GM23248 (cell line): Measurements from ENCODE around the gene FLT3.

Experiments used
- EZH2 ChIP-seq: fragments of 200-600 bp; sonication (generic); IDR thresholded peaks from 2 replicates; pipeline ENCODE4 v1.6.1; 2018; ENCODE audit warnings: antibody characterized with exemption, mild to moderate bottlenecking; ENCODE audit not compliant: insufficient read depth, poor library complexity, severe bottlenecking
- EZH2phosphoT487 ChIP-seq: fragments of 200-600 bp; sonication (generic); IDR thresholded peaks from 2 replicates; pipeline ENCODE4 v1.6.1; 2018; ENCODE audit warnings: antibody characterized with exemption, moderate library complexity, mild to moderate bottlenecking, low read depth; ENCODE audit not compliant: insufficient read depth

GRCh38 chr13:28136916-28137315, 36.5 kb upstream of the FLT3 start:
- TF ChIP-seq EZH2 = no peak
- no peak for TF ChIP-seq EZH2phosphoT487
